Frontal cortex (tissue), 4 donors: ENCODE measurements around the gene GMDS. TPM values are rescaled to one million over a fixed set of nuclear protein-coding genes. Genes with fewer than 3 reads are reported as not detected.

Experiments used
- DNase-seq, 2 donors: peaks; one replicate each; pipeline ENCODE4 v3.0.0; 2012; ENCODE audit warnings: low spot score in 2 of 2
- FAIRE-seq: peaks from 2 replicates; lab custom pipeline; 2012; peaks lifted over from hg19 to GRCh38; lab: Jason Lieb, UNC
- total RNA-seq: library from RNA; depleted of rRNA; stranded (reverse); fragments of >200 nt; gene quantifications from one replicate; pipeline ENCODE4 v1.2.3, GENCODE V29; 2014
- donor health status: control.
- donor health status: control.
- donor health status: control.

GMDS gene
- total RNA-seq, 1 donor from 2014 or later: 5.3 TPM

- FAIRE-seq: no peak
- DNase-seq: no peak
Measured at GRCh38 chr6:1621070-1621701, 624.2 kb downstream of the GMDS start.

GRCh38 chr6:1620504-1621069 lies 624.8 kb downstream of the GMDS start:
- DNase-seq: no peak
- FAIRE-seq: no peak

- DNase-seq (no peak), FAIRE-seq (no peak)
Measured at GRCh38 chr6:1619673-1620503, 625.5 kb downstream of the GMDS start.

- FAIRE-seq (no peak), DNase-seq (no peak)
Measured at GRCh38 chr6:1619098-1619672, 626.2 kb downstream of the GMDS start.

GRCh38 chr6:1618311-1619097 lies 626.9 kb downstream of the GMDS start:
- FAIRE-seq: no peak
- no peak for DNase-seq

- DNase-seq (no peak), FAIRE-seq (no peak)
Measured at GRCh38 chr6:1617466-1618310, 627.7 kb downstream of the GMDS start.

- DNase-seq (no peak), FAIRE-seq (no peak)
Measured at GRCh38 chr6:1616701-1617463, 628.5 kb downstream of the GMDS start.

- FAIRE-seq (no peak), DNase-seq (no peak)
Measured at GRCh38 chr6:1615853-1616420, 629.5 kb downstream of the GMDS start.

GRCh38 chr6:1615151-1615852 lies 630.1 kb downstream of the GMDS start:
- FAIRE-seq (no peak), DNase-seq (no peak)

- FAIRE-seq (no peak), DNase-seq (no peak)
Measured at GRCh38 chr6:1614448-1615150, 630.8 kb downstream of the GMDS start.

- no peak for FAIRE-seq
- no peak for DNase-seq
Measured at GRCh38 chr6:1613688-1614447, 631.5 kb downstream of the GMDS start.

GRCh38 chr6:1613346-1613687 lies 632.1 kb downstream of the GMDS start:
- DNase-seq (no peak), FAIRE-seq (no peak)

GRCh38 chr6:1612974-1613306 lies 632.5 kb downstream of the GMDS start:
- DNase-seq: no peak

GRCh38 chr6:1612299-1612973 lies 633.0 kb downstream of the GMDS start:
- FAIRE-seq (no peak), DNase-seq (no peak)

More at GRCh38 chr6:1612974-1613306, 632.5 kb downstream of the GMDS start:
- FAIRE-seq: no peak

GRCh38 chr6:1611572-1612298 lies 633.7 kb downstream of the GMDS start:
- no peak for FAIRE-seq

More at GRCh38 chr6:1611572-1612298, 633.7 kb downstream of the GMDS start:
- no peak for DNase-seq
